HG03558 (cell line): ENCODE results near the gene NCOA1.

Source experiments
- ATAC-seq: cut with Tn5 transposase; IDR thresholded peaks from one replicate; pipeline ENCODE4 v1.9.1; 2021; ENCODE audit warnings: moderate number of reproducible peaks; ENCODE audit not compliant: unreplicated experiment; ENCODE audit errors: extremely low read depth

NCOA1 gene

GRCh38 chr2:24620936-24621335, 129.9 kb downstream of the NCOA1 start:
- ATAC-seq: no peak

GRCh38 chr2:24621779-24622538, 130.9 kb downstream of the NCOA1 start:
- ATAC-seq: no peak

- no peak for ATAC-seq
Observed at GRCh38 chr2:24623535-24623934, 132.5 kb downstream of the NCOA1 start.

GRCh38 chr2:24625728-24626127, 134.7 kb downstream of the NCOA1 start:
- no peak for ATAC-seq

- no peak for ATAC-seq
Observed at GRCh38 chr2:24626131-24626530, 135.1 kb downstream of the NCOA1 start.

- no peak for ATAC-seq
Observed at GRCh38 chr2:24628746-24629145, 137.7 kb downstream of the NCOA1 start.

GRCh38 chr2:24632172-24632571, 141.1 kb downstream of the NCOA1 start:
- ATAC-seq: no peak

GRCh38 chr2:24635181-24635580, 144.1 kb downstream of the NCOA1 start:
- ATAC-seq: no peak

GRCh38 chr2:24638568-24638967, 147.5 kb downstream of the NCOA1 start:
- no peak for ATAC-seq

- ATAC-seq: no peak
Observed at GRCh38 chr2:24642351-24642750, 151.3 kb downstream of the NCOA1 start.

GRCh38 chr2:24643051-24643450, 152.0 kb downstream of the NCOA1 start:
- ATAC-seq: no peak

- no peak for ATAC-seq
Observed at GRCh38 chr2:24644032-24644431, 153.0 kb downstream of the NCOA1 start.

- ATAC-seq: no peak
Observed at GRCh38 chr2:24650997-24651642, 160.1 kb downstream of the NCOA1 start.

- no peak for ATAC-seq
Observed at GRCh38 chr2:24651643-24652003, 160.6 kb downstream of the NCOA1 start.

GRCh38 chr2:24652265-24653182, 161.5 kb downstream of the NCOA1 start:
- ATAC-seq: no peak

- ATAC-seq: no peak
Observed at GRCh38 chr2:24657818-24658217, 166.8 kb downstream of the NCOA1 start.

- ATAC-seq: no peak
Observed at GRCh38 chr2:24658531-24659202, 167.6 kb downstream of the NCOA1 start.

GRCh38 chr2:24659862-24660261, 168.8 kb downstream of the NCOA1 start:
- ATAC-seq: no peak

GRCh38 chr2:24667542-24667941, 176.5 kb downstream of the NCOA1 start:
- ATAC-seq: no peak

GRCh38 chr2:24671230-24671629, 180.2 kb downstream of the NCOA1 start:
- no peak for ATAC-seq
